ENCODE data around the gene ATF7.

- TF ChIP-seq CTCF (IDR thresholded peaks at IDR 0.05), result no peak
- no peak for TF ChIP-seq POLR2A (IDR thresholded peaks at IDR 0.05)
- TF ChIP-seq POLR2AphosphoS5 (IDR thresholded peaks at IDR 0.05), result no peak
Observed at GRCh38 chr12:53516758-53517455, 109.3 kb downstream of the ATF7 start.

Measured in breast epithelium (tissue), 3 donors.